ENCODE data around the gene TYROBP.

Gene TYROBP

DNA sequence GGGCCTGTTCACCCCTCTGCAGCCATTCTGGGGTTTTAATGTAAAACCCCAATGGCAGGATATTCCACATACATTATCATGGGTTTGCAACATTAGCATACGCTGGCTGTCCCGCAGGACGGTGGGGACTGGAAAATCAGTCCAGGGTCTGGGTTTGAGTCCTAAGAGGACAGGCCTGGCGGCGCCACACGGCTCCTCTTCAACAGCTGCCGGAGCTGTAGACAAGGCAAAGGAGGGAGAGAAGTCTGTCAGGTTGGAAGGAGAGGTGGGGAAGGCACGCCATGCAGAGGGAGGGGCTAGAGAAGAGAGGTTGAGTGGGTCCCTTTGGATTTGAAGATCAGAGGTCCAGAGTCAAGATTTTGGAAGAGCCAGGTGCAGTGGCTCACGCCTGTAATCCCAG lies 19.7 kb downstream of the TYROBP start:
- TF ChIP-seq POLR2A (IDR thresholded peaks at IDR 0.05; ENCODE audit: extremely low read depth, insufficient read length) (no peak), MYC (IDR thresholded peaks at IDR 0.05; ENCODE audit: low read depth, low read length) (no peak)
- TF ChIP-seq, protein P1, sequence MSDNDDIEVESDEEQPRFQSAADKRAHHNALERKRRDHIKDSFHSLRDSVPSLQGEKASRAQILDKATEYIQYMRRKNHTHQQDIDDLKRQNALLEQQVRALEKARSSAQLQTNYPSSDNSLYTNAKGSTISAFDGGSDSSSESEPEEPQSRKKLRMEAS (IDR thresholded peaks at IDR 0.05; ENCODE audit: low read depth, low read length) = no peak
- TF ChIP-seq, protein P2, sequence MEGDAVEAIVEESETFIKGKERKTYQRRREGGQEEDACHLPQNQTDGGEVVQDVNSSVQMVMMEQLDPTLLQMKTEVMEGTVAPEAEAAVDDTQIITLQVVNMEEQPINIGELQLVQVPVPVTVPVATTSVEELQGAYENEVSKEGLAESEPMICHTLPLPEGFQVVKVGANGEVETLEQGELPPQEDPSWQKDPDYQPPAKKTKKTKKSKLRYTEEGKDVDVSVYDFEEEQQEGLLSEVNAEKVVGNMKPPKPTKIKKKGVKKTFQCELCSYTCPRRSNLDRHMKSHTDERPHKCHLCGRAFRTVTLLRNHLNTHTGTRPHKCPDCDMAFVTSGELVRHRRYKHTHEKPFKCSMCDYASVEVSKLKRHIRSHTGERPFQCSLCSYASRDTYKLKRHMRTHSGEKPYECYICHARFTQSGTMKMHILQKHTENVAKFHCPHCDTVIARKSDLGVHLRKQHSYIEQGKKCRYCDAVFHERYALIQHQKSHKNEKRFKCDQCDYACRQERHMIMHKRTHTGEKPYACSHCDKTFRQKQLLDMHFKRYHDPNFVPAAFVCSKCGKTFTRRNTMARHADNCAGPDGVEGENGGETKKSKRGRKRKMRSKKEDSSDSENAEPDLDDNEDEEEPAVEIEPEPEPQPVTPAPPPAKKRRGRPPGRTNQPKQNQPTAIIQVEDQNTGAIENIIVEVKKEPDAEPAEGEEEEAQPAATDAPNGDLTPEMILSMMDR (IDR thresholded peaks at IDR 0.05; ENCODE audit: low read depth, low read length) = no peak
- DNase-seq (ENCODE audit: low read depth) = no peak
- no peak overlapping the region for H3K4me3 ChIP-seq (ENCODE audit: low read depth, low read length)

DNA sequence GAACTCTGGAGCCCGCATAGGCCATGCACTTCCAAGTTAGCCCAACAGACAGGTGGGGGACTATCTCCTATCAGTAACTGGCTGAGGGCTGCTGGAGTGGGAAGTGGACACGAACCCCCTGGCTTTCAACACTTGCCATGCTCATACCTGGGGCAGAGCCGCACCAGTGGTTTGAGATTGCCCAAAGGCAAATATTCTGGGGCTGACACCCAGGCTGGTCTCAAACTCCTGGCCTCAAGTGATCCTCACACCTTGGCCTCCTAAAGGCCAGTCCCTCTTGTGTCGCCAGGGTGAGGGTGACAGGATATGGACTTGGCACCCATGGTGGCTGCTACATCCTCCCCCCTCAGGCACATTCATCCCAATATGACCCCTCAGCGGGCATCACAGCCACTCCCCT lies 20.9 kb downstream of the TYROBP start:
- H3K4me3 ChIP-seq (ENCODE audit: low read depth, low read length) = no peak overlapping the region
- DNase-seq (ENCODE audit: low read depth) = no peak
- no peak for TF ChIP-seq POLR2A (IDR thresholded peaks at IDR 0.05; ENCODE audit: extremely low read depth, insufficient read length)

DNA sequence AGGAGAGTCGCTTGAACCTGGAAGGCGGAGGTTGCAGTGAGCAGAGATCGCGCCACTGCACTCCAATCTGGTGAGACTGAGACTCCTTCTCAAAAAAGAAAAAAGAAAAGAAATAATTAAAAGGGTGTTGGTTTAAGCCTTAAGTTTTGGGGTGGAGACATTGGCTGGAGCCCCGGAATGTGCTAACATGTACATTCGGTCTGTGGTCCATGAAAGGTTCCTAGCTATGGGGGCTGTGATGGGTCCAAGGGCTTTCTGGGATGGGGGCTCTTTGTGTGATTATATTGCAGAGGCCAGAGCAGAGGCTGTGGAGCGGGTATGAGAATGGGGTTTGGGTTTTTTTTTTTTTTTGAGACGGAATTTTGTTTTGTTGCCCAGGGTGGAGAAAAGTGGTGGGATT lies 22.2 kb downstream of the TYROBP start:
- no peak overlapping the region for H3K4me3 ChIP-seq (ENCODE audit: low read depth, low read length)
- DNase-seq (ENCODE audit: low read depth) = no peak
- no peak for TF ChIP-seq POLR2A (IDR thresholded peaks at IDR 0.05; ENCODE audit: extremely low read depth, insufficient read length)

DNA sequence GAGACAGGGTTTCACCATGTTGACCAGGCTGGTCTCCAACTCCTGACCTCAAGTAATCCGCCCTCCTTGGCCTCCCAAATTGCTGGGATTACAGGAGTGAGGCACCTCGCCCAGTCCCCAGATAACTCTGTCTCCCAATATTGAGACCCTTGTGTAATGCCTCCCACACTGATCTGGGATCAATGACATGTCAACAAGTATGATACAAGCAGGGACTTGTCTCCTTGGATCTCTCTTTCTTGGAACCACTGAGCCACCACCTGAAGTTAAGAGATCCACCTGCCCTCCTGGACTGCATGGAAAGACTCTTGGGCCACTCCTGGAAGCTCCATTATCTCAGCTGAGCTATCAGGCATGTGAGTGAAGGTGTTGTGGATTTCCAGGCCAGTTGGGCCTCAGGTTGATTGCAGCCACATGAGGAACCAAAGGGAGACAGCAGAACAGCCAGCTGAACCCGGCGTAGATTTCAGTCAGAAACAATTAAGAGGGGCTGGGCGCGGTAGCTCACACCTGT lies 22.8 kb downstream of the TYROBP start:
- H3K4me3 ChIP-seq (ENCODE audit: low read depth, low read length) = no peak overlapping the region
- DNase-seq (ENCODE audit: low read depth) = no peak
- TF ChIP-seq, protein P2 (IDR thresholded peaks at IDR 0.05; ENCODE audit: low read depth, low read length) = no peak
- TF ChIP-seq, protein P1 (IDR thresholded peaks at IDR 0.05; ENCODE audit: low read depth, low read length) = no peak
- TF ChIP-seq MYC (IDR thresholded peaks at IDR 0.05; ENCODE audit: low read depth, low read length) (no peak), POLR2A (IDR thresholded peaks at IDR 0.05; ENCODE audit: extremely low read depth, insufficient read length) (no peak)

DNA sequence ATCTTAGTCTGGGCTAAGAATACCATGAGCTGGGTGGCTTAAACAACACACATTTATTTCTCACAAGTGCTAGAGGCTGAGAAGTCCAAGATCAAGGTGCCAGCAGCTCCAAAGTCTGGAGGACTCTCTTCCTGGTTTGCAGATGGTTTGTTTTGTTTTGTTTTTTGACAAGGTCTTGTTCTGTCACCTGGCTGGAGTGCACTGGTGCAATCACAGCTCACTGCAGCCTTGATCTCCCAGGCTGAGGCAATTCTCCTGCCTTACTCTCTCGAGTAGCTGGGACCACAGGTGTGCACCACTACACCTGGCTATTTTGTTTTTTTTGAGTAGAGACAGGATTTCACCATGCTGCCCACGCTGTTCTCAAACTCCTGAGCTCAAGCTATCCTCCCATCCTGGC lies 24.2 kb downstream of the TYROBP start:
- H3K4me3 ChIP-seq (ENCODE audit: low read depth, low read length) = no peak overlapping the region
- TF ChIP-seq, protein P1 (IDR thresholded peaks at IDR 0.05; ENCODE audit: low read depth, low read length) = no peak
- TF ChIP-seq, protein P2 (IDR thresholded peaks at IDR 0.05; ENCODE audit: low read depth, low read length) = no peak
- TF ChIP-seq MYC (IDR thresholded peaks at IDR 0.05; ENCODE audit: low read depth, low read length) (no peak), POLR2A (IDR thresholded peaks at IDR 0.05; ENCODE audit: extremely low read depth, insufficient read length) (no peak)
- DNase-seq (ENCODE audit: low read depth) = no peak

DNA sequence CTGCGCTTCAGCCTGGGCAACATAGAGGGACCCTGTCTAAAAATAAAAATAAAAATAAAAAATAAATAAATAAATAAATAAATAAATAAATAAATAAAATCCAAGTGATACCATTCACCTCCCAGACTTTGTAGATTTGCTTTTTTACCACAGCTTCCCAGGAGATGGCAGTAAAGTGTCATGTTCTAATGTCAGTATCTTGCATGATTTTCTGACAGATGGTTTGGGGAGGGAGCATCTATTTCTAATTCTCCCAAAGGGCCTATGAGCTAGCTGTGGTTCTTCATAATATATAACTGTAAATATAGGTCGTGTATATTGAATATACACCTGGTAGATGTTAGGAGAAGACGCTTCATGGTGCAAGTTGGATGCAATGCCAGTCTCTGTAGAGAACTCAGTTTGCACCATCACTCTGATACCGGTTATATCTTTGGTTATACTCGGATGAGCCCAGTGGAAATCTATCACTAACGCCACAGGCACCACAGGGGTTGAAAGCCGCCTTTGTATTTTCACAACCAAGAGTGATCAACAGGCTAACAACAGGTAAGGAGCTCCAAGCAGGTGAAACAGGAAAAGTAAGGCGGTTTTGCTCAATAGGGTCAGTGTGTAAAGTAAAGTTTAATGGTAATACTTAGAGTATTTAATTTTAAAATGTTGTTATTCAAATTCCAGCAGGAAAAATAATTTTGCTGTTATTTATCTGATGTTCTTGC lies 25.8 kb downstream of the TYROBP start:
- no peak for TF ChIP-seq POLR2A (IDR thresholded peaks at IDR 0.05; ENCODE audit: extremely low read depth, insufficient read length)
- TF ChIP-seq, protein P2 (IDR thresholded peaks at IDR 0.05; ENCODE audit: low read depth, low read length) = peak; percentile 24
- DNase-seq (ENCODE audit: low read depth) = peak; percentile 67
- H3K4me3 ChIP-seq (ENCODE audit: low read depth, low read length) = no peak overlapping the region

DNA sequence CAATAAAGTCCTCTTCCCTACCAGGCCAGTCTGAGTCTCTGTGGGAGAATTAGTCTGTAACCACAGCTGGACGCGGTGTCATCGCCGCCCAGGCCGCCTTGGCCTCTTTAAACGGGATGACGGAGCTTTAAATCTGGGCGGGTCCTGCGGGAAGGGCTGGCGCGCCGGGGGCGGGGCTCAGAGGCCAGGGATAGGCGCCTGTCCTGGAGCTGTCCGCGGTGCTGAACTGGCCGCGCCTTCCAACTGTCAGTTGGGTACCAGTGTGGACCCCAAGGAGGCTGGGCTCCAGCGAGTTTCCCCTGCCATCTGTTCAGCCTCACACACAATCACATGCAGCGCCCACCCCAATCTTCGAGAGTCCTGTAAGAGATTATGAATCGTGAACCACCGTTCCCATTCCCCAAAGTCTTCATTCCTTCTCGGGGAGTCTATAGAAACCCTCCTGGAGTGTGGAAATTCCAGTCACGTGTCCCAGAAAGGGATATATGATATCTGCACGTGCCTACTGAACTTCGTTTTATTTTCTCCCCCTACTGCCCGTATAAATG lies 28.3 kb downstream of the TYROBP start:
- peak; percentile 82 for DNase-seq (ENCODE audit: low read depth)
- TF ChIP-seq POLR2A (IDR thresholded peaks at IDR 0.05; ENCODE audit: extremely low read depth, insufficient read length) = no peak
- 0 out of 2 replicates have a peak, but pooled peaks have one; percentile 28 for TF ChIP-seq MYC (IDR thresholded peaks at IDR 0.05; ENCODE audit: low read depth, low read length)
- TF ChIP-seq, protein P1 (IDR thresholded peaks at IDR 0.05; ENCODE audit: low read depth, low read length) = peak; percentile 50; the same call in 1 of the 2 replicates
- TF ChIP-seq, protein P2 (IDR thresholded peaks at IDR 0.05; ENCODE audit: low read depth, low read length) = no peak
- H3K4me3 ChIP-seq (ENCODE audit: low read depth, low read length) = no peak overlapping the region
